ENCODE measurements around the gene CEP95. TPM values are rescaled to one million over a fixed set of nuclear protein-coding genes. Genes with fewer than 3 reads are reported as not detected.

The CEP95 gene
- total RNA-seq, 2 experiments from 2014 or later: 45.7 to 52.6 TPM

DNA sequence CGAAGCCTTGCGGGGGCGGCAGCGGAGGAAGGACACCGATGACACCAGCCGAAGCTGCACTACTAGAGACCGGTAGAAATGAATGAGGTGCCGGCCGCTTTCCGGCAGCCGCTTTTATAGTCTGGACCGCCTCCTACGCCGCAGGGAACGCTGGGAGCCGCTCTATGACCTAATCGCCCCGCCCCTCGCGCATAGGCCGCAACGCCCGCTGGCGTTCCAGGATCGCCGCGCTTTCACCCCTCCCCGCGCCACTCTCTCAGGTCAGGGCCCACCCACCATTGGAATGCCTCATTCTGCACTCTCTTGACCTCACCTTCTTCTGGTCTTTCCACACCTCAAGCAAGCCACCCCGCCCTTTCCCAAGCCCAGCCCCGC lies 589 bp upstream of the CEP95 start, which contains the start of gene DDX5:
Gene DDX5, minus strand, starts transcription at position 89 of the 375 bp plus-strand sequence. CDS start 170 bp downstream, outside the sequence.
- Mint-ChIP-seq H3K27ac (peak within 1 kb of the TSS; percentile 100), H3K36me3 (peaks cover 64% of the 10 kb centered on the region), H3K9me3 (ENCODE audit: low read depth) (no peaks in the 10 kb centered on the region), H3K27me3 (peaks cover 2% of the 10 kb centered on the region), H3K4me1 (peaks cover 57% of the 10 kb centered on the region), H3K4me3 (peak within 1 kb of the TSS; percentile 100)
- CTCF ChIA-PET: interaction anchor here (0.9 to 7.2 kb wide), 7 partner anchors 7 to 144 kb away, joined by 5 to 68 read pairs (median 15); partner anchors contain the start of gene POLG2
- peak; percentile 64 for ATAC-seq
- peak; percentile 98 for DNase-seq

GRCh38 chr17:64507413-64507782 lies 621 bp downstream of the CEP95 start:
- no peaks in the 10 kb centered on the region for H3K9me3 Mint-ChIP-seq (ENCODE audit: low read depth)
- CTCF ChIA-PET: interaction anchor here (0.7 to 7.2 kb wide), 13 partner anchors 9 to 431 kb away, joined by 3 to 68 read pairs (median 5); partner anchors contain the start of gene POLG2
- peak overlapping the region; percentile 100 for H3K27ac Mint-ChIP-seq
- peak; percentile 25 for ATAC-seq
- peak overlapping the region; percentile 100 for H3K4me3 Mint-ChIP-seq
- H3K36me3 Mint-ChIP-seq: peaks cover 59% of the 10 kb centered on the region
- peak; percentile 62 for DNase-seq
- peaks cover 2% of the 10 kb centered on the region for H3K27me3 Mint-ChIP-seq
- peaks cover 48% of the 10 kb centered on the region for H3K4me1 Mint-ChIP-seq

GRCh38 chr17:64508683-64509082 lies 1.9 kb downstream of the CEP95 start:
- peaks cover 52% of the 10 kb centered on the region for H3K36me3 Mint-ChIP-seq
- peaks cover 2% of the 10 kb centered on the region for H3K27me3 Mint-ChIP-seq
- H3K9me3 Mint-ChIP-seq (ENCODE audit: low read depth): no peaks in the 10 kb centered on the region
- H3K4me1 Mint-ChIP-seq: peaks cover 37% of the 10 kb centered on the region
- CTCF ChIA-PET: interaction anchor here (1.1 to 1.3 kb wide), 2 partner anchors 17 to 89 kb away, joined by 3 to 5 read pairs; no protein-coding TSS in a partner anchor
- H3K27ac Mint-ChIP-seq: no peak overlapping the region
- H3K4me3 Mint-ChIP-seq: peak overlapping the region; percentile 100
- no peak for ATAC-seq
- no peak for DNase-seq

DNA sequence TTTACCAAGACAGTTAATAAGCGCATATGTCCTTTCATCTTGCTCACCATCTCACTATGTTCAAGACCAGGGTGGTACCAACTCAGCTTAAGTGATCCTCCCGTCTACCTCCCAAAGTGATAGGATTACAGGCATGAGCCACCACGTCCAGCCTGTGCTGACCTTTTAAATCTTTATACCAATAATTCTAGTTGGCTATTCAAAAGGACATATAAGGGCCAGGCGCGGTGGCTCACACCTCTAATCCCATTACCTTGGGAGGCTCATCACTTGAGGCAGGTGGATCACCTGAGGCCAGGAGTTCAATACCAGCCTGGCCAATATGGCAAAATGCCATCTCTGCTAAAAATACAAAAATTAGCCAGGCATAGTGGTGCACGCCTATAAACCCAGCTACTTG lies 2.4 kb downstream of the CEP95 start:
- no peaks in the 10 kb centered on the region for H3K9me3 Mint-ChIP-seq (ENCODE audit: low read depth)
- peaks cover 33% of the 10 kb centered on the region for H3K4me1 Mint-ChIP-seq
- DNase-seq (no peak), ATAC-seq (no peak)
- H3K4me3 Mint-ChIP-seq: peak overlapping the region; percentile 38
- H3K27ac Mint-ChIP-seq: no peak overlapping the region
- H3K36me3 Mint-ChIP-seq: peaks cover 50% of the 10 kb centered on the region
- peaks cover 2% of the 10 kb centered on the region for H3K27me3 Mint-ChIP-seq
- CTCF ChIA-PET: interaction anchor here (1.1 to 1.4 kb wide), 3 partner anchors 18 to 94 kb away, joined by 3 to 5 read pairs (median 3); no protein-coding TSS in a partner anchor

DNA sequence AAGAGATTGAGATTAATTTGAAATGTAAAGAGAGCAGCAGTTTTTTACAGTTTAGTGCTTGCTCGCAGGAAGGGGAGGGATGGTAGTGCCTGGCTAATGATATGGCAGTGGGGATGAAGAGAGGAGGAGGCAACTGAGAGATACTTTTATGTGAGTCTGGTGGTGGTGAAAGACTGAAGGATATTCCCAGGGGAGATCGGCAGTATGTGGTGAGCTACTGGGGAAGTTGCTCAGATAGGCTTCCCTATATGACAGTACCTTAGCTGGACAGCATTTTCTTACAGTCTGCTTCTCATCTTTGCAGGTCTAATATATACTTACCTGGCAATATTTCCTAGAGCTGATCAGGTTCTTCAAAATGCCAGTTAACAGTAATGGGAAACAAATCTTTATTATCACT lies 8.6 kb downstream of the CEP95 start:
- DNase-seq (no peak), ATAC-seq (no peak)
- CTCF ChIA-PET: interaction anchor here (0.8 to 1.4 kb wide), 5 partner anchors 18 to 97 kb away, joined by 3 to 5 read pairs (median 3); partner anchors contain the start of gene POLG2
- H3K27ac Mint-ChIP-seq: peak overlapping the region; percentile 14
- peaks cover 10% of the 10 kb centered on the region for H3K4me1 Mint-ChIP-seq
- no peaks in the 10 kb centered on the region for H3K27me3 Mint-ChIP-seq
- peaks cover 56% of the 10 kb centered on the region for H3K36me3 Mint-ChIP-seq
- H3K4me3 Mint-ChIP-seq: no peak overlapping the region
- no peaks in the 10 kb centered on the region for H3K9me3 Mint-ChIP-seq (ENCODE audit: low read depth)

GRCh38 chr17:64515829-64516228 lies 9.1 kb downstream of the CEP95 start:
- CTCF ChIA-PET: interaction anchor here (0.8 to 1.6 kb wide), 6 partner anchors 18 to 97 kb away, joined by 3 to 7 read pairs (median 4); partner anchors contain the start of gene POLG2
- Mint-ChIP-seq H3K27ac (peak overlapping the region; percentile 30), H3K4me1 (peaks cover 10% of the 10 kb centered on the region), H3K36me3 (peaks cover 53% of the 10 kb centered on the region), H3K9me3 (ENCODE audit: low read depth) (no peaks in the 10 kb centered on the region), H3K27me3 (no peaks in the 10 kb centered on the region), H3K4me3 (no peak overlapping the region)
- no peak for ATAC-seq
- DNase-seq: no peak

DNA sequence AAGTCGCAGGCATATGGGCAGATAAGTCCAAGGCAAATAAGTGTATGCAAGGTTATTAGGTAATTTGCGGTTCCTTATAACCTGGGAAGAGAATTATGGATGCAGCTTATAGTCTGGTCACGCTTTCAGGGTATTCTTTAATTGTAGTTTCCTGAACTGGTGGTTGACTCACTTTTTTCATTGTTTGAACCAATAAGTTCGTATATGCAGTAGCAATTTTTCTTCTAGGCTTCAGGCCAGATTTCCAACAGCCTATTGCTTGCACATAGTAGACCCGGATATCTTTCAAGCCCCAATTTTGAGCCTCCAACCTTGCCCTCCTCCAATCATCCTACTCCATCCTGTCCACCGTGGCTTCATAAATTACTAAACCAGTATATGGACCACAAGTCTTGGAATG lies 12.8 kb downstream of the CEP95 start:
- no peak for DNase-seq
- no peak for ATAC-seq
- CTCF ChIA-PET: interaction anchor here (1.3 kb wide), 1 partner anchor 12 kb away, joined by 6 read pairs; the partner anchor contains the start of gene CEP95
- Mint-ChIP-seq H3K27ac (no peak overlapping the region), H3K9me3 (ENCODE audit: low read depth) (no peaks in the 10 kb centered on the region), H3K27me3 (no peaks in the 10 kb centered on the region), H3K4me1 (peaks cover 5% of the 10 kb centered on the region), H3K4me3 (no peak overlapping the region), H3K36me3 (peaks cover 47% of the 10 kb centered on the region)

DNA sequence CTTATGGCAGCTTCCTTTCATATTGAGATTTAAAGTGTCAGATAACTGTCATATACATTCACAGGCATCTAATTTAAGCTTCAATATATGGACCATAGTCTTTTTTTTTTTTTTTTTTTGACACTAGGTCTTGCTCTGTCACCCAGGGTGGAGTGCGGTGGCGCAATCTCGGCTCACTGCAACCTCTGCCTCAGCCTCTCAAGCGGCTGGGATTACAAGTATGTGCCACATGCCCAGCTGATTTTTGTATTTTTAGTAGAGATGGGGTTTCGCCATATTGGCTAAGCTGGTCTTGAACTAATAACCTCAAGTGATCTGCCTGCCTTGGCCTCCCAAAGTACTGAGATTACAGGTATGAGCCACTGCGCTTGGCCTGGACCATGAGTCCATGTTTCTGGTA lies 13.6 kb downstream of the CEP95 start:
- DNase-seq: no peak
- Mint-ChIP-seq H3K36me3 (peaks cover 43% of the 10 kb centered on the region), H3K27me3 (no peaks in the 10 kb centered on the region), H3K9me3 (ENCODE audit: low read depth) (no peaks in the 10 kb centered on the region), H3K4me3 (no peak overlapping the region), H3K4me1 (peaks cover 1% of the 10 kb centered on the region), H3K27ac (no peak overlapping the region)
- CTCF ChIA-PET: interaction anchor here (0.7 kb wide), 1 partner anchor 126 kb away, joined by 3 read pairs; no protein-coding TSS in a partner anchor
- no peak for ATAC-seq

DNA sequence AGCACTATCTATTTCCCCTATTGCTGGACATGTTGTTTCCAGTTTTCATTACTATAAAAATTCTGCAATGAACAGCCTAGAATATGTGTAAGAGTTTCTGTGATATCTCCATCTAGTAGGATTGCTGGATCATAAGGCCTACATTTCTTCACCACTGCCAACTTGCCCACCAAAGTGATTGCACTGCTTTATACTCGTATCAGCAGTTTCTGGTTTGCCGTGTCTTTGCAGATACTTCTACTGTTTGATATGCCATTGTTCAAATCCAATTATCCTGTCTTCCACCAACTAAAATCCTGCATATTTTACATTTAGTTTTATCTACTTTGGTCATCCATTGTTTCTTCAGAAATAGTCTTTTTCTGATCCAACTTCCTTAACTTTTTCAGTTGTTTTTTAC lies 21.1 kb downstream of the CEP95 start:
- CTCF ChIA-PET: interaction anchor here (1.0 kb wide), 1 partner anchor 107 kb away, joined by 3 read pairs; no protein-coding TSS in a partner anchor
- Mint-ChIP-seq H3K4me3 (no peak overlapping the region), H3K9me3 (ENCODE audit: low read depth) (no peaks in the 10 kb centered on the region), H3K27me3 (no peaks in the 10 kb centered on the region), H3K27ac (no peak overlapping the region), H3K36me3 (peaks cover 56% of the 10 kb centered on the region), H3K4me1 (no peaks in the 10 kb centered on the region)
- DNase-seq: no peak
- ATAC-seq: no peak

- CTCF ChIA-PET: interaction anchor here (1.0 kb wide), 1 partner anchor 108 kb away, joined by 3 read pairs; no protein-coding TSS in a partner anchor
- ATAC-seq (no peak), DNase-seq (no peak)
- no peaks in the 10 kb centered on the region for H3K9me3 Mint-ChIP-seq (ENCODE audit: low read depth)
- H3K4me1 Mint-ChIP-seq: no peaks in the 10 kb centered on the region
- no peak overlapping the region for H3K4me3 Mint-ChIP-seq
- H3K36me3 Mint-ChIP-seq: peaks cover 61% of the 10 kb centered on the region
- H3K27me3 Mint-ChIP-seq: no peaks in the 10 kb centered on the region
- H3K27ac Mint-ChIP-seq: no peak overlapping the region
Observed at GRCh38 chr17:64529221-64529620, 22.4 kb downstream of the CEP95 start.

DNA sequence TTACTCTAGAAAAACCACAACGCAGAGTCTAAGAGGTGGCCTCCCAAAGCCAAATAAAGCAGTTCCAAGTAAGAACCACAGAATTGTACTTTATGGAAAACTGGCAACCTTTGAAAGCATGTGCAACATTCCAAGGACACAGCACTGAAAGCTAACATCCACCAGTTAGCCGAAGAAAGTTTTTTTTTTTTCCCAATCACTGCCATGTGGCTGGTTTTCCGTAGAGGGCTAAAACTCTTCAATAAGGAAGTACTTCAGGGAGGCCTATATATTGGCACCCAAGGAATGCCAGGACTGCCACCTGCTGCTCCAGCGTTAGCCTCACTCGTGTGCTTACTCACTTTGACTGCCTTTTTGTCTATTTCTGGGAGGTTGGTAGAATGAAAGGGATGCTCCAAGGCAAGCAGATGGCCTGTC lies 25.2 kb downstream of the CEP95 start:
- ATAC-seq (no peak), DNase-seq (no peak)
- H3K36me3 Mint-ChIP-seq: peaks cover 62% of the 10 kb centered on the region
- CTCF ChIA-PET: interaction anchor here (0.7 kb wide), 1 partner anchor 14 kb away, joined by 3 read pairs; no protein-coding TSS in a partner anchor
- no peaks in the 10 kb centered on the region for H3K27me3 Mint-ChIP-seq
- no peaks in the 10 kb centered on the region for H3K4me1 Mint-ChIP-seq
- no peak overlapping the region for H3K27ac Mint-ChIP-seq
- H3K4me3 Mint-ChIP-seq: no peak overlapping the region
- no peaks in the 10 kb centered on the region for H3K9me3 Mint-ChIP-seq (ENCODE audit: low read depth)

DNA sequence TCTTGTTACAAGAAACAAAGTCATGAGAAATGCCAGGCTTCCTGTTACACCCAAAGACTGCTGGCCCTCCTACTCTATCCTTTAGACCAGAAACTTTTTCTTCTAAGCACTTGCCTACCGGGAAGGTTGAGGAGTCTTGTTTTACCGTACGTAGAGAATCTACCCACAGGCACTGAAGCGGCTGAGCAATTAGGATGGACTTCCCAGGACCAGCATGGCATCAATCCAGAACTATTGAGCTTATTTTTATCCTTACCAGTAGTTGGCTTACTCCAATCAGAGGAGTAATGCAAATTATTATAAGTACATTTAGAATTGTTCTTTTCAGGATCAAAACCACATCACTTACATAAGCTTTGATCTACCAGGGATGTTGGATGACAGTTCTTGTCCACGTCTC lies 25.6 kb downstream of the CEP95 start:
- no peaks in the 10 kb centered on the region for H3K9me3 Mint-ChIP-seq (ENCODE audit: low read depth)
- no peaks in the 10 kb centered on the region for H3K27me3 Mint-ChIP-seq
- CTCF ChIA-PET: interaction anchor here (2.5 kb wide), 1 partner anchor 113 kb away, joined by 12 read pairs; no protein-coding TSS in a partner anchor
- H3K36me3 Mint-ChIP-seq: peaks cover 63% of the 10 kb centered on the region
- H3K27ac Mint-ChIP-seq: no peak overlapping the region
- ATAC-seq (no peak), DNase-seq (no peak)
- H3K4me1 Mint-ChIP-seq: no peaks in the 10 kb centered on the region
- H3K4me3 Mint-ChIP-seq: no peak overlapping the region

DNA sequence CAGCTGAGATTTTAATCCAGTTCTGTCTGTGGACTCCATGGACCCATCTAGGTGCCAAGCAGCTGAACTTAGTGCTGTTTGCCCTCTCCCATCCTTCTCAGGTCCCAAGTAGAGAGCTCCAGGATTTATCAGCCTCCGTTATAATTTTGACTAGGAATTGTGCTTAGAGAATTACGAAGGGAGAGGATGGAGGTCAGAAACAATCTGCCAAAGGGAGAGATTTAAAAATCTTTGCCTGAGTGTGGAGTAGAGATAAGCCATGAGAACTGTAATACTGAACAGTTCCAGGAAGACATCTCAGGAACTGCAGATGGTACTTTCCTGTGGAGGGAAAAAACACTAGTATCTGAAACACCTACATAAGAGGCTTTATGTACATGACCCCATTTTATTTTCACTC lies 27.0 kb downstream of the CEP95 start:
- H3K27me3 Mint-ChIP-seq: no peaks in the 10 kb centered on the region
- H3K4me1 Mint-ChIP-seq: no peaks in the 10 kb centered on the region
- H3K27ac Mint-ChIP-seq: no peak overlapping the region
- H3K4me3 Mint-ChIP-seq: no peak overlapping the region
- DNase-seq (no peak), ATAC-seq (no peak)
- H3K36me3 Mint-ChIP-seq: peaks cover 66% of the 10 kb centered on the region
- CTCF ChIA-PET: interaction anchor here (1.2 to 2.5 kb wide), 3 partner anchors 43 to 115 kb away, joined by 3 to 12 read pairs (median 3); no protein-coding TSS in a partner anchor
- no peaks in the 10 kb centered on the region for H3K9me3 Mint-ChIP-seq (ENCODE audit: low read depth)

GRCh38 chr17:64534187-64534586 lies 27.4 kb downstream of the CEP95 start:
- Mint-ChIP-seq H3K36me3 (peaks cover 64% of the 10 kb centered on the region), H3K27ac (no peak overlapping the region), H3K4me1 (no peaks in the 10 kb centered on the region), H3K9me3 (ENCODE audit: low read depth) (no peaks in the 10 kb centered on the region), H3K27me3 (no peaks in the 10 kb centered on the region), H3K4me3 (no peak overlapping the region)
- DNase-seq: no peak
- ATAC-seq: no peak
- CTCF ChIA-PET: interaction anchor here (1.2 to 2.5 kb wide), 3 partner anchors 42 to 115 kb away, joined by 3 to 12 read pairs (median 3); no protein-coding TSS in a partner anchor
